SKM-1 treated with dmso at 0.1 percent for 144 hours (cell line): Measurements from ENCODE around the gene GPD1L.

Source experiments
- DNase-seq: peaks from one replicate; lab custom pipeline; 2025; ENCODE audit not compliant: unreplicated experiment; lab: John Stamatoyannopoulos, UW

GPD1L gene

DNA sequence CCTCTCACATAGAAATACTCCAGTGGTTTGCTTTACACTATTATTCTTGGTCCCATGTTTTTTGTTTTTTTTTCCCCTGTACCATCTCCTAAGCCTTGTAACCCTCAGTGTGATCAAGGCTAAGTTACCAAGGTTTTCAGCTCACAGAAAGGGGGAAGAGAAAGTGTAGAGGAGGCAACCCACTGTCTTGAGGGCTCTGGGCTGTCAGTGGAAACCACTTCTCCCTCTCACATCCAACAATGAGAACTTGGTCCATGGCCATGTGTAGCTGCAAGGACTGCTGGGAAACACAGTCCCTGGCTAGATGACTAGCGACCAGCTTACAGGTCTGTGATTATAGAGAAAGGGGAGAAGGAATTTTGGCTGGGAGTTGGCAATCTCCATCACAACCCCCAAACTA lies 30.3 kb downstream of the GPD1L start:
- DNase-seq, result no peak

DNA sequence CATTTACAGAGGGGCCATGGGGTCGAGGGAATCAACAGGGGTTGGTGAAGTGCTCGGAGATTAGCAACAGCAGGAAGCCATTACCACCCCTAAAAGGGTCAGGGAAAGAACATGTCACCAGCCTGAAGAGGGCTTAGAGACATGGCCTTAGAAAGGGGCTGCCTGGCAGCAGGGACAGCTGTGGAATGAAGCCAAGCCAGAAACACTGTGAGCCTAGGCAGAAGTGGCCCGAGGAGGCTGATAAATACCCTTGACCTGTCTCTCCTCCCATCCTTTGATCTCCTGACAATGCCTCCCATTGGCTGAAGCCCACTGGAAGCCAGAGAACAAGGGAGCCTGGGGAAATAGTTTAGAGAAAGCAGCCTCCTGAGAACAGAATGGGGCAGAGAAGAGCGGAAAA lies 31.4 kb downstream of the GPD1L start:
- no peak for DNase-seq

DNA sequence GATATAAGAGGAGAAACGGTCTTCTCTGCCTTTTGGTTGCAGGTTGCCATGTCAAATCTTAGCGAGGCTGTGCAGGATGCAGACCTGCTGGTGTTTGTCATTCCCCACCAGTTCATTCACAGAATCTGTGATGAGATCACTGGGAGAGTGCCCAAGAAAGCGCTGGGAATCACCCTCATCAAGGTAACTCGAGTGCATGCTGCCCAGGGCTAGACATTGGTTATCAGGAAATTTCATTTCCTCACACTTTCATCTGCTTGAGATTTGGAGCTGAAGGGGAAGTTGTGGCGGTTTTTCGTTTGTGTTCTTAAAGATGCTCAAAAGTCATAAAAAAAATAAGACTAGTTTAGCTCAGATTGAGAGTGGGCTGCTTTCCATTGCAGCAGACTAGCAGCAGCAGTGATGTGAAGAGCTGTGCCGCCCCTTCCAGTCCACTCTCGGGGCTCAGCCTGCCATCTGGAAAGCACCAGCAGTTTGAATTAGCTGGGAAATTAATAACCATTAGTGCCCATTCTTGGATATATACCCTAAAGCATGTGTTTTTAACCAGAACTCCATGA lies 32.2 kb downstream of the GPD1L start:
- no peak for DNase-seq

DNA sequence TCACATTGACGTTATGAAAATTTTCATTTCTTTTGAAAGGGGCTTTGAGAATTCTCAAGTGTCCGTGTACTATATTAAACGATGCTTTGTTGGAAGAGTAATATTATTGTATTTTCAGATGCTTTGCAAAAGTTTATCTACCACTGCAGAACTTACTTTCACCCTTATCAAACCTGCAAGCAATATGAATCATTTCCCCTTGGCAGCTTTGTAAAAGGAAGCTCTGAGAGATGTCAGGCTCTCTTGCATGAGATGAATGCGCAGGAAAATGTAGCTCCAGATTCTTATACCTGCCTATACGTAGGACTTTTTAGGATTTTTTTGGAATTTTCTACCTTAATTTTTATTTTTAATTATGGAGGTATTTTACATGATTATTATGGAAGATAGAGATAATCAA lies 34.5 kb downstream of the GPD1L start:
- no peak for DNase-seq

GRCh38 chr3:32143849-32144757 lies 37.7 kb downstream of the GPD1L start:
- DNase-seq, result peak; percentile 71

- DNase-seq, result peak; percentile 56
Observed at GRCh38 chr3:32146746-32147211, 40.4 kb downstream of the GPD1L start.

GRCh38 chr3:32147509-32147908 lies 41.1 kb downstream of the GPD1L start:
- peak; percentile 40 for DNase-seq

GRCh38 chr3:32147933-32148332 lies 41.5 kb downstream of the GPD1L start:
- no peak for DNase-seq

- no peak for DNase-seq
Observed at GRCh38 chr3:32148351-32148750, 41.9 kb downstream of the GPD1L start.

DNA sequence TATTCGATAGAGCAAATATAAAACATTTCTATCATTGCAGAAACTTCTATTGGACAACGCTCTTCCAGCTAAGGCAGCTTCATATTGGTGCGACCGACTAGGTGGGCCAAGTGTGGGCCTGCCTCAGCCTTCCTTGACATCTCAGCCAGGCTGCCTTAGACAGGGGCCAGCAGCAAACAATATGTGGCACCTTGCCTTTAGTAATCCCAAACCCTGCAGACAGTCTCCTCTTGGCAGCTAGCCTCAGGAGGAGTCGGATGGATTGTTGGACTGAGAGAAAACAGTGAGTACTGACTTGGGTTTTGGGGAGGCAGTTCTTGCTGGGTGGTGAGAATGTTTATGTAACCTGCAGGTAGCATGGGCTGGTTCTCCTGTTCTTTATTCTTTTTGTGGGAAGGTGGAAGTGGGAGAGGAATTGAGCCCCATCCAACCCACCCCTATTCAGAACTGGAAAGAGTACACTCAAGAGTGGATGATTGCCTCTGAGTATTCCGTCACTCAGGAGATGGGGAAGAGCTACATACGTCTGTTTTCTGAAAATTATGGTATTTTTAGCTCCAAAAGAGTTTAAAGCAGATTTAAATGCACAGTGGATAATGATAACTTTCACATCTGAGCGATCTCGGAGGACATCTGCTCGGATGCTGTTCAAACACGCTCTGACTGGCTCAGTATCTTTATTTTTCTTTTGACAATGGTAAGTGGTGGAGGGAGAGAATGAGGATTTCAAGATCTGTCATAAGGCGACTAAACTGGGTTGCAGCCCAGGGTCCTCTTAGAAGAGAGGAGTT lies 47.2 kb downstream of the GPD1L start:
- DNase-seq, result no peak

DNA sequence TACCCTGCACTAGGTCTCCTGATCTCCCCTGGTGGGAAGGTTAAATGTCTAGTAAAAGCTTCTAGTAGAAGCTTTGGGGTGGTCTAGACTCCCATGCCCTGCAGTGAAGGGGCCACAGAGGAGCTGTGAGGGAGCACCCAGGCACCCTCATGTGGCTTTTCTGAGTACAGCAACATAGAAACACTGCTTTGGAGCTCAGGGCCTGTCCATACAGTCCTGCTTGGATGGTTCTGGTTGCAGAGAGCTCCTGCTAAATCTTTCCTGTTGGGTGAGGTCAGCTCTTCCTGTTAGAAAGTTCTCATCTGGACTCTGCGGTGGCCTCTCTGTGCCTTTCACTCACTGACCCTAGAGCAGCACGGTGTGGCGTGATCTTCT lies 47.8 kb downstream of the GPD1L start:
- DNase-seq, result no peak

- no peak for DNase-seq
Observed at GRCh38 chr3:32155117-32155516, 48.7 kb downstream of the GPD1L start.

GRCh38 chr3:32157600-32158264 lies 51.3 kb downstream of the GPD1L start:
- no peak for DNase-seq

DNA sequence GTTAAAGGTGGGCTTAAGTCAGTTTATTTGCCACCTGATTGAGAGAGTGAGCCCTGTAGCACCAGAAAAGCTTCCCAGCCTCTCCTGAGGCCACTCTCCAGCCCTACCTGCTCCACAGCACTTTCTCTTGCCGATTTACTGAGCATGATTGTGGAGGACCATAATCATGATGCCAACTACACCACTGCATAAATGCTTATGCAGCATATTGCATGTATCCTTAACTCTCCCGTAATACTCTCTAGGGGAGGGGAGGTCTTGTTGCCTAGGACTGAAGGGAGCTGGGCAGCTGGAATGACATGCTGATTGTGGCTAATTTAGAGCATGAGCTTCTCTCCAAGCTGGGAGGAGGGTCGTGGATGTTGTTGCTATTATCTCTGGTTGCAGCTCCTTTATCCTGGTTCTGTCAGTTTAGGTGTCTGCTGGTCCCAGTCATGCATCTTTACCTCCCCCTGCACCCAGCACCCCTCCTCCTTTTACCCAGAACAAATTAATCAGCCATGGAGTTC lies 54.3 kb downstream of the GPD1L start:
- no peak for DNase-seq

DNA sequence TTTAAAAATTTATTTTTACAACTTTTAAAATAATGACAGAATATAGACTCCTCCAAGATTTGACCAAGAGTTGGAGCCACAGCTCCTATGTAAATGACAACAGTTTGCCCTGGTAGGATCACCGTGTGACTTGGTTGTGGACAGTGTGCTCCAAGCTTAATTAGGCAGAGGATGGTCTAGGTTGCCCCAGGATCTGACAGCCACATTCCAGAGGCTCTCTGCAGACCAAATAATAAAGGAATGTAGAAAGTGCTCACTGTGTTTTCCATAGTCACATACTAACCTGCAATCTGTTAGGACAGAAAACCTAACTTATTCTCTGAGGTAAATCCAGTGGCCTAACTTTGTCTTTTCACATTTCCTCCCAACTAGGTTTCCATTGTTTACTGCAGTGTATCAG lies 59.0 kb downstream of the GPD1L start:
- DNase-seq, result no peak

- DNase-seq, result no peak
Observed at GRCh38 chr3:32166654-32167053, 60.2 kb downstream of the GPD1L start.

- DNase-seq, result no peak
Observed at GRCh38 chr3:32172420-32172819, 66.0 kb downstream of the GPD1L start.

GRCh38 chr3:32175607-32176197 lies 69.3 kb downstream of the GPD1L start:
- DNase-seq, result peak; percentile 58

- peak; percentile 25 for DNase-seq
Observed at GRCh38 chr3:32176989-32177701, 70.7 kb downstream of the GPD1L start.

- DNase-seq, result peak; percentile 58
Observed at GRCh38 chr3:32177702-32178198, 71.3 kb downstream of the GPD1L start.
